Measurements from ENCODE around the gene ADAM23.

- TF ChIP-seq CTCF (IDR thresholded peaks at IDR 0.05): peak; percentile 83
- no peak for TF ChIP-seq ZFX (IDR thresholded peaks at IDR 0.05; ENCODE audit: borderline replicate concordance)
Measured at GRCh38 chr2:206556357-206556949, 113.1 kb downstream of the ADAM23 start.
